Smooth muscle cell (in vitro differentiated cells): ENCODE measurements around the gene ADCY2. TPM values are rescaled to one million over a fixed set of nuclear protein-coding genes. Genes with fewer than 3 reads are reported as not detected.

Experiments used
- DNase-seq: peaks from one replicate; lab custom pipeline; 2025; ENCODE audit not compliant: unreplicated experiment; lab: John Stamatoyannopoulos, UW
- H2AFZ ChIP-seq: fragments of 200-600 bp; sonication (generic); 2 replicates; pipeline ENCODE4 v1.6.0; 2016; ENCODE audit warnings: antibody characterized with exemption, low read depth, mild to moderate bottlenecking
- H3F3A ChIP-seq: fragments of 200-600 bp; sonication (generic); 2 replicates; pipeline ENCODE4 v1.6.0; 2017; ENCODE audit warnings: antibody characterized with exemption, low read depth
- H3K27ac ChIP-seq: fragments of 200-600 bp; sonication (generic); 2 replicates; pipeline ENCODE4 v1.5.1; 2016; ENCODE audit warnings: low read depth, mild to moderate bottlenecking
- H3K27me3 ChIP-seq: fragments of 200-600 bp; sonication (generic); 2 replicates; pipeline ENCODE4 v1.6.1; 2016; ENCODE audit warnings: low read depth, mild to moderate bottlenecking
- H3K36me3 ChIP-seq: fragments of 200-600 bp; sonication (generic); 2 replicates; pipeline ENCODE4 v1.5.1; 2016; ENCODE audit warnings: low read depth
- H3K4me1 ChIP-seq: fragments of 200-600 bp; sonication (generic); 2 replicates; pipeline ENCODE4 v1.5.1; 2016; ENCODE audit warnings: low read depth
- H3K4me2 ChIP-seq: fragments of 200-600 bp; sonication (generic); 2 replicates; pipeline ENCODE4 v1.6.0; 2016; ENCODE audit warnings: mild to moderate bottlenecking
- H3K4me3 ChIP-seq: fragments of 200-600 bp; sonication (generic); 2 replicates; pipeline ENCODE4 v1.5.1; 2016; ENCODE audit warnings: mild to moderate bottlenecking
- H3K79me2 ChIP-seq: fragments of 200-600 bp; sonication (generic); 2 replicates; pipeline ENCODE4 v1.6.0; 2016; ENCODE audit warnings: low read depth, mild to moderate bottlenecking
- H3K9ac ChIP-seq: fragments of 200-600 bp; sonication (generic); 2 replicates; pipeline ENCODE4 v1.6.0; 2016; ENCODE audit warnings: low read depth
- H3K9me3 ChIP-seq: fragments of 200-600 bp; sonication (generic); replicated peaks from 2 replicates; pipeline ENCODE4 v1.5.1; 2016; ENCODE audit warnings: low read depth
- H4K20me1 ChIP-seq: fragments of 200-600 bp; sonication (generic); 2 replicates; pipeline ENCODE4 v1.6.0; 2016; ENCODE audit warnings: low read depth
- WGBS: methylation state at CpG from one replicate; pipeline ENCODE4 v1.1.7; 2016; ENCODE audit warnings: low lambda C conversion rate; 5-methylcytosine and 5-hydroxymethylcytosine counted together
- polyA plus RNA-seq: library from polyadenylated mRNA; unstranded; fragments of >200 nt; fragmentation: Nextera tagmentation; extraction: Ambion mirVana; gene quantifications from 2 replicates; pipeline ENCODE4 v1.2.1, GENCODE V29; 2016
- total RNA-seq: library from RNA; depleted of rRNA; stranded (reverse); fragments of >200 nt; gene quantifications from 2 replicates; pipeline ENCODE4 v1.2.3, GENCODE V29; 2014
- TF ChIP-seq, protein P1 (sequence below): fragments of 200-600 bp; sonication (generic); IDR thresholded peaks from 2 replicates; pipeline ENCODE4 v1.5.1; 2017; ENCODE audit warnings: borderline replicate concordance, mild to moderate bottlenecking, antibody characterized with exemption; ENCODE audit not compliant: insufficient read depth, poor library complexity, severe bottlenecking

Gene ADCY2
- total and polyA plus RNA-seq, 2 experiments from 2014 or later, result 2.8 to 8.0 TPM

DNA sequence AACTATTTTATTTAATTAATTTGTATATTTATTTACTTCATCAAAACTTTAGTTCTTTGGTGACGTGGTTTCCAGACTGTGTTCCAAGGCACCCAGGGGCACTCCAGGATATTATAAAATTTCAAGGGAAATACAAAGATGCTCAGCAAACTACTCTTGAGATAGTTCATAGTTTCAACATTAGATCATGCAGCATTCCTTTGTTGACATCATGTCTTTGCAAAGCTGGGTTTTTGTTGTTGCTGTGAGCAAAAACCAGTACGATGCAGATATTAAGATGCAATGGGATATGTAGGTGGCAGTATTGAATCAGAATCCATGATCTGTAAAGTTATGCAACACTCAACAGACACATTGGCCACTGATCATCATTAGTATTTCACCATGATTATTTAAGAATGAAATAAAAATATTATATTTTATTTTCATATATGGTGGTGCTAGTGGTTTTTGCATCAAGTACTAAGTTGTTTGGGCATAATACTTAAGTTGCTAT lies 219.7 kb downstream of the ADCY2 start:
- Histone ChIP-seq H3K36me3 (no peaks in the 10 kb centered on the region), H3K27ac (no peak overlapping the region), H3K4me2 (no peak overlapping the region), H3K4me3 (no peak overlapping the region), H3K79me2 (no peaks in the 10 kb centered on the region), H2AFZ (no peak overlapping the region), H4K20me1 (no peaks in the 10 kb centered on the region), H3K9ac (no peak overlapping the region), H3F3A (no peaks in the 10 kb centered on the region), H3K4me1 (no peaks in the 10 kb centered on the region), H3K9me3 (no peaks in the 10 kb centered on the region), H3K27me3 (no peaks in the 10 kb centered on the region)
- 58% methylated on average over 2 of the region's 2 CpGs for WGBS
- DNase-seq, result no peak
- TF ChIP-seq, protein P1, sequence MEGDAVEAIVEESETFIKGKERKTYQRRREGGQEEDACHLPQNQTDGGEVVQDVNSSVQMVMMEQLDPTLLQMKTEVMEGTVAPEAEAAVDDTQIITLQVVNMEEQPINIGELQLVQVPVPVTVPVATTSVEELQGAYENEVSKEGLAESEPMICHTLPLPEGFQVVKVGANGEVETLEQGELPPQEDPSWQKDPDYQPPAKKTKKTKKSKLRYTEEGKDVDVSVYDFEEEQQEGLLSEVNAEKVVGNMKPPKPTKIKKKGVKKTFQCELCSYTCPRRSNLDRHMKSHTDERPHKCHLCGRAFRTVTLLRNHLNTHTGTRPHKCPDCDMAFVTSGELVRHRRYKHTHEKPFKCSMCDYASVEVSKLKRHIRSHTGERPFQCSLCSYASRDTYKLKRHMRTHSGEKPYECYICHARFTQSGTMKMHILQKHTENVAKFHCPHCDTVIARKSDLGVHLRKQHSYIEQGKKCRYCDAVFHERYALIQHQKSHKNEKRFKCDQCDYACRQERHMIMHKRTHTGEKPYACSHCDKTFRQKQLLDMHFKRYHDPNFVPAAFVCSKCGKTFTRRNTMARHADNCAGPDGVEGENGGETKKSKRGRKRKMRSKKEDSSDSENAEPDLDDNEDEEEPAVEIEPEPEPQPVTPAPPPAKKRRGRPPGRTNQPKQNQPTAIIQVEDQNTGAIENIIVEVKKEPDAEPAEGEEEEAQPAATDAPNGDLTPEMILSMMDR, result no peak

DNA sequence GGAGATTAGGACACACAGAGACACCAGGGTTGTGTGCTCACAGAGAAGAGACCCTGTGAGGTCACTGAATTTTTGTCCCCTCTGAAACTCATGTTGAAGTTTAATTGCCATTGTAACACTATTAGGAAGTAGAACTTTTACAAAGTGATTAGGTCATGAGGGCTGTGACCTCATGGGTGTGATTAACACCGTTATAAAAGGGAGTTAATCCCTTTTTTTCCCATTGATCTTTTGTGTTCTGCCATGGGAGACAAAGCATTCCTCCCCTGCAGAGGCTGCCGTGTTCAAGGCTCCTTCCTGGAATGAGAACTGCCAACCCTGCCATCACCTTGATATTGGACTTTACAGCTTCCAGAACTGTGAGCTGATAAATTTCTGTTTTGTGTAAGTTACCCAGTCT lies 221.0 kb downstream of the ADCY2 start:
- Histone ChIP-seq H3K79me2 (no peaks in the 10 kb centered on the region), H3K4me3 (no peak overlapping the region), H3K9ac (no peak overlapping the region), H3K4me1 (no peaks in the 10 kb centered on the region), H4K20me1 (no peaks in the 10 kb centered on the region), H3K36me3 (no peaks in the 10 kb centered on the region), H3K27ac (no peak overlapping the region), H2AFZ (no peak overlapping the region), H3K9me3 (no peaks in the 10 kb centered on the region), H3K27me3 (no peaks in the 10 kb centered on the region), H3K4me2 (no peak overlapping the region), H3F3A (no peaks in the 10 kb centered on the region)
- WGBS, result 52% methylated on average over 2 of the region's 2 CpGs
- TF ChIP-seq, protein P1, result no peak
- DNase-seq, result no peak

DNA sequence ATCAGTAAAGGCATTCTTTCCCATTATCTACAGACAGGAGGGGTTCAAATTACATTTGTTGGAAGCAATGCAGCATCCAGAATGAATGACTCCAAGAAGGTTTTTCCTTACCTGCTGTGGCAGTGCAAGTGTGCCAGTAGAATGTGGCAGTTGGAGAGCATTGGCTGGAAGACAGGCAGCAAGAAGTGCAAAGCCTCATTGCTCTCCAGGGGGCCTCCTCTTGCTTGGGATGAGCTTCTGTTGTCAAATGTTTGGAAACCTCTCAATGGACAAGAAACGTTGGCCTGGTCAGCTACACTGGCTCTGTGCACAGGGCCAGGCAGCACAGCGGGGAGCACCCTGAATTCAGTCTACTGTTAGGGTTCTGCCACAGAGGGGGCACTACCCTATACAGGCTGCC lies 226.6 kb downstream of the ADCY2 start:
- H3K9ac ChIP-seq, result no peak overlapping the region
- H3K27me3 ChIP-seq, result no peaks in the 10 kb centered on the region
- no peak overlapping the region for H3K4me3 ChIP-seq
- TF ChIP-seq, protein P1, result no peak
- no peaks in the 10 kb centered on the region for H3K36me3 ChIP-seq
- no peak for DNase-seq
- H3K4me2 ChIP-seq, result no peak overlapping the region
- no peak overlapping the region for H3K27ac ChIP-seq
- H3K9me3 ChIP-seq, result no peaks in the 10 kb centered on the region
- 89% methylated on average over 2 of the region's 2 CpGs for WGBS
- H3K79me2 ChIP-seq, result no peaks in the 10 kb centered on the region
- H3K4me1 ChIP-seq, result no peaks in the 10 kb centered on the region
- no peak overlapping the region for H2AFZ ChIP-seq
- no peaks in the 10 kb centered on the region for H4K20me1 ChIP-seq
- no peaks in the 10 kb centered on the region for H3F3A ChIP-seq

DNA sequence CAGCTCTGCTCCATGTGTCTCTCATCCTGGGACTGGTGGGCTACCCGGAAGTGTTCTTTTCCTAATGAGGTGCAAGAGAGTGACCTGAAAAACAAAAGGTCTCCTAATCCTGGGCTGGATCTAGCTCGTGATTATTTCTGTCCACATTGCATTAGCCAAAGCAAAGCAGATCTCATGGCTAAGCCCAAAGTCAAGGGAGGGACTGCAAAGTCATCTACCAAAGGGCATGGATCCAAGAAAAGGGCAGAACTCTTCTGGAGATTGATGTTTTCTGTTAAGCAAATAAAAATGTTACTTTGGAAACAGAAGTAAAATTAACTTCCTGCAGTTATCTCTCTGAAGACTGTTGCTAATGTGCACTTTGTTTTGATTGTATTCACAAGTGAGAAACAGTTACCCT lies 229.8 kb downstream of the ADCY2 start:
- WGBS, result 81% methylated on average over 2 of the region's 2 CpGs
- Histone ChIP-seq H3K36me3 (no peaks in the 10 kb centered on the region), H3K4me3 (no peak overlapping the region), H3K9ac (no peak overlapping the region), H3F3A (no peaks in the 10 kb centered on the region), H3K27me3 (no peaks in the 10 kb centered on the region), H3K79me2 (no peaks in the 10 kb centered on the region), H3K4me2 (no peak overlapping the region), H4K20me1 (no peaks in the 10 kb centered on the region), H3K27ac (no peak overlapping the region), H2AFZ (no peak overlapping the region), H3K9me3 (no peaks in the 10 kb centered on the region), H3K4me1 (no peaks in the 10 kb centered on the region)
- no peak for DNase-seq
- TF ChIP-seq, protein P1, result no peak
